GM10248 (cell line): ENCODE results near the gene EPHA6.

Experiments used
- CTCF ChIA-PET: fragments of 300-600 bp; sonication (Branson Sonifier 250); formaldehyde crosslinking; extraction: SDS; loops from one replicate; lab custom pipeline; 2021; ENCODE audit warnings: antibody characterized with exemption; lab: Yijun Ruan, JAX
- POLR2A ChIA-PET: fragments of 350-650 bp; sonication (Branson Sonifier 250); formaldehyde crosslinking; extraction: SDS; loops from one replicate; lab custom pipeline; 2020; ENCODE audit warnings: antibody characterized with exemption; lab: Yijun Ruan, JAX
- DNase-seq: peaks from one replicate; pipeline ENCODE4 v3.0.0; 2012; ENCODE audit errors: extremely low spot score
- TF ChIP-seq, protein P1 (sequence below): IDR thresholded peaks from 2 replicates; pipeline ENCODE4 v1.5.1; 2012; ENCODE audit warnings: mild to moderate bottlenecking, low read depth; ENCODE audit errors: extremely low read depth, missing control alignments, control extremely low read depth

Gene EPHA6

DNA sequence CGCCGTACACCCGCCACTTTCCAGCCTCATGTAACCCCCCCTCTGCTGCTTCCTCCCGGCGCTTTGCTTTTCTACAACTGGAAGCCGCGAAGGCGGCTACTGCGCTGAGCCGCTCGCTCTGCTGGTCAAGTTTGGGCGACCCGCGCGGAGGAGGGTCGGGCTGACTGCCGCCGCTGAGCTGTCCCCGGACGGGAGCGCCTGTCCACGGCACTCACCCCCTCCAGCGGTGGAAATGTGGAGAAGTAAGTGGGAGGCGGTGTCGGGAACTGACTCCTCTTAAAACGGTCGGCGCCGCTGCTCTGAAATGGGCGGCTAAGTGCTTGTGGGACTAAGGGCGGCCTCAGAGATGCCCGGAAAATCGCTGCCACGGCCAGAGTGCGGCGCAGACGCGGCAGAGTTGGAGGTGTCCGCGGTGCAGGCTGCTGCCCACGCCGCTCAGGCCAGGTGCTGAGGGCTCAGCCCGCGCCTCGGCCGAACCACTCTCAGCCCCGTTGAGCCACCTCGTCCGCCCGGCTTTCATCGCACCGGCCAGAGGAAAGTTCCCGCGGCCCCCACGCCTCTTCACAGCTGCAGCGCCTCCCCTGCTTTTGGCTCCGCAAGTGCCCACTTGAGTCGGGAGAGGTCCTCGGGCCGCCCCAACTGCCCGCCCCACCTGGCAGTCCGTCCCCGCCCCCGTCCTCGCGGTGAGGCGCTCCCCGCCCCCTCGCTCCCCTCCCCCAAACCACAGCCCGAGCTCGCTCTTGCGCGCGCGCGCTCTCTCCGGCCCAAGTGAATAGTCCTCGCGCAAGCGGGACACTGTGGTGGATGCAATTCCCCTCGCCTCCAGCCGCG lies at the start of gene EPHA6:
Gene EPHA6 (plus strand): TSS at position 775 of the 831 bp plus-strand sequence.
- CTCF ChIA-PET, result no interaction called here

DNA sequence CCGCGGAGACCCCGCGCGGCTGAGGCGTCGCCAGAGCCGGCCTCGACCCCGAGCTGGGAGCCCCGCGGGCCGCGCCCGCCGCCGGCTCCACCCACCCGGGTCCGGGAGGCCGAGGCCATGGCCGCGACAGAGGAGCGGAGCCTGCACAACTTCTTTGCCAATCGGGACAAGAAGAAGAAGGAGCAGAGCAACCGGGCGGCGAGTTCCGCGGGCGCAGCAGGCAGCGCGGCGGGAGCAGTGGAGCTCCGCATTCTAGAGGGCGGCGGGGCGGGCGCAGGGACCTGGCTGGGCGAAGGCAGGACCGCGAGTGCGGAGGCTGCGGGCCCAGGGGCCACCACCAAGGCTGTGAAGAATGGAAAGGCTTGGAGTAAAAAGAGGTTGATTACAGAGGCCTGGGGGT lies 37.6 kb upstream of the EPHA6 start:
- CTCF ChIA-PET, result no interaction called here
- TF ChIP-seq, protein P1, sequence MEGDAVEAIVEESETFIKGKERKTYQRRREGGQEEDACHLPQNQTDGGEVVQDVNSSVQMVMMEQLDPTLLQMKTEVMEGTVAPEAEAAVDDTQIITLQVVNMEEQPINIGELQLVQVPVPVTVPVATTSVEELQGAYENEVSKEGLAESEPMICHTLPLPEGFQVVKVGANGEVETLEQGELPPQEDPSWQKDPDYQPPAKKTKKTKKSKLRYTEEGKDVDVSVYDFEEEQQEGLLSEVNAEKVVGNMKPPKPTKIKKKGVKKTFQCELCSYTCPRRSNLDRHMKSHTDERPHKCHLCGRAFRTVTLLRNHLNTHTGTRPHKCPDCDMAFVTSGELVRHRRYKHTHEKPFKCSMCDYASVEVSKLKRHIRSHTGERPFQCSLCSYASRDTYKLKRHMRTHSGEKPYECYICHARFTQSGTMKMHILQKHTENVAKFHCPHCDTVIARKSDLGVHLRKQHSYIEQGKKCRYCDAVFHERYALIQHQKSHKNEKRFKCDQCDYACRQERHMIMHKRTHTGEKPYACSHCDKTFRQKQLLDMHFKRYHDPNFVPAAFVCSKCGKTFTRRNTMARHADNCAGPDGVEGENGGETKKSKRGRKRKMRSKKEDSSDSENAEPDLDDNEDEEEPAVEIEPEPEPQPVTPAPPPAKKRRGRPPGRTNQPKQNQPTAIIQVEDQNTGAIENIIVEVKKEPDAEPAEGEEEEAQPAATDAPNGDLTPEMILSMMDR, result no peak
- no peak for DNase-seq
- POLR2A ChIA-PET, result no interaction called here

More for the DNA sequence above, at the start of gene EPHA6:
- TF ChIP-seq, protein P1, result no peak
- POLR2A ChIA-PET, result no interaction called here
- DNase-seq, result peak; percentile 35

DNA sequence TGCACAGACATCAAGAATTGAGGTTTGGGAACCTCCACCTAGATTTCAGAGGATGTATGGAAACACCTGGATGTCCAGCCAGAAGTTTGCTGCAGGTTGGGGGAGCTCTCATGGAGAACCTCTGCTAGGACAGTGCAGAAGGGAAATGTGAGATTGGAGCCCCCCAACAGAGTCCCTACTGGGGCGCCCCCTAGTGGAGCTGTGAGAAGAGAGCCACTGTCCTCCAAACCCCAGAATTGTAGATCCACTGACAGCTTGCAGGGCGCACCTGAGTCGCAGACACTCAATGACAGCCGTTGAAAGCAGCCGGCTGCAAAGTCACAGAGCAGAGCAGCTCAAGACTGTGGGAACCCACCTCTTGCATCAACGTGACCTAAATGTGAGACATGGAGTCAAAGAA lies 34.6 kb upstream of the EPHA6 start:
- ChIA-PET CTCF (no interaction called here), POLR2A (no interaction called here)
- TF ChIP-seq, protein P1, result no peak
- no peak for DNase-seq

- CTCF ChIA-PET, result no interaction called here
- no peak for DNase-seq
- TF ChIP-seq, protein P1, result no peak
- POLR2A ChIA-PET, result no interaction called here
Measured at GRCh38 chr3:96796101-96796500, 18.3 kb upstream of the EPHA6 start.

- TF ChIP-seq, protein P1, result no peak
- no peak for DNase-seq
- CTCF ChIA-PET, result no interaction called here
- POLR2A ChIA-PET, result no interaction called here
Measured at GRCh38 chr3:96803870-96804269, 10.5 kb upstream of the EPHA6 start.

GRCh38 chr3:96806341-96806740 lies 8.1 kb upstream of the EPHA6 start:
- CTCF ChIA-PET, result interaction anchor here (0.8 kb wide), 1 partner anchor 563 kb away, joined by 3 read pairs; no protein-coding TSS in a partner anchor
- no peak for DNase-seq

More at GRCh38 chr3:96806341-96806740, 8.1 kb upstream of the EPHA6 start:
- TF ChIP-seq, protein P1, result no peak
- POLR2A ChIA-PET, result no interaction called here
